ENCODE results near the gene FAAP100.

The FAAP100 gene

GRCh38 chr17:81552244-81553017, at the start of gene FAAP100:
Gene FAAP100 (minus strand): TSS chr17:81552353. CDS start chr17:81552330, 23 bp downstream.
- Histone ChIP-seq H3K4me3 (ENCODE audit: low read depth, low read length) (peak within 1 kb of the TSS; percentile 88), H3K36me3 (replicated peaks) (peaks cover 29% of the 10 kb centered on the region), H3K27ac (peak within 1 kb of the TSS; percentile 51), H3K27me3 (replicated peaks) (no peaks in the 10 kb centered on the region)
- peak; percentile 48 for DNase-seq
- TF ChIP-seq CTCF (IDR thresholded peaks at IDR 0.05; ENCODE audit: low read depth, low read length, missing control alignments): no peak
- in situ Hi-C loops (cut with HindIII; ENCODE audit: low pct_ligation_motif_present, low sequenced_read_pairs): no loop called here

- peaks cover 59% of the 10 kb centered on the region for H3K36me3 ChIP-seq (replicated peaks)
Measured at GRCh38 chr17:81601525-81602120, 49.5 kb upstream of the FAAP100 start.

GRCh38 chr17:81599719-81600486, 47.8 kb upstream of the FAAP100 start:
- in situ Hi-C loops (cut with HindIII; ENCODE audit: low pct_ligation_motif_present, low sequenced_read_pairs): no loop called here
- no peak overlapping the region for H3K4me3 ChIP-seq (ENCODE audit: low read depth, low read length)
- H3K36me3 ChIP-seq (replicated peaks): peaks cover 59% of the 10 kb centered on the region
- peak; percentile 17 for TF ChIP-seq CTCF (IDR thresholded peaks at IDR 0.05; ENCODE audit: low read depth, low read length, missing control alignments)
- DNase-seq: peak; percentile 74
- H3K27me3 ChIP-seq (replicated peaks): no peaks in the 10 kb centered on the region
- H3K27ac ChIP-seq: peak overlapping the region; percentile 84

More at GRCh38 chr17:81601525-81602120, 49.5 kb upstream of the FAAP100 start:
- Histone ChIP-seq H3K4me3 (ENCODE audit: low read depth, low read length) (no peak overlapping the region), H3K27ac (no peak overlapping the region), H3K27me3 (replicated peaks) (no peaks in the 10 kb centered on the region)
- in situ Hi-C loops (cut with HindIII; ENCODE audit: low pct_ligation_motif_present, low sequenced_read_pairs): no loop called here
- peak; percentile 78 for TF ChIP-seq CTCF (IDR thresholded peaks at IDR 0.05; ENCODE audit: low read depth, low read length, missing control alignments)
- DNase-seq: peak; percentile 81

- DNase-seq: no peak
- in situ Hi-C loops (cut with HindIII; ENCODE audit: low pct_ligation_motif_present, low sequenced_read_pairs): no loop called here
- H3K36me3 ChIP-seq (replicated peaks): peaks cover 66% of the 10 kb centered on the region
- no peak for TF ChIP-seq CTCF (IDR thresholded peaks at IDR 0.05; ENCODE audit: low read depth, low read length, missing control alignments)
- no peaks in the 10 kb centered on the region for H3K27me3 ChIP-seq (replicated peaks)
- H3K4me3 ChIP-seq (ENCODE audit: low read depth, low read length): no peak overlapping the region
- no peak overlapping the region for H3K27ac ChIP-seq
Measured at GRCh38 chr17:81593105-81593871, 41.1 kb upstream of the FAAP100 start.

- DNase-seq: no peak
Measured at GRCh38 chr17:81591971-81592370, 39.8 kb upstream of the FAAP100 start.

More at GRCh38 chr17:81591971-81592370, 39.8 kb upstream of the FAAP100 start:
- no peak overlapping the region for H3K27ac ChIP-seq
- H3K4me3 ChIP-seq (ENCODE audit: low read depth, low read length): no peak overlapping the region
- in situ Hi-C loops (cut with HindIII; ENCODE audit: low pct_ligation_motif_present, low sequenced_read_pairs): no loop called here
- no peaks in the 10 kb centered on the region for H3K27me3 ChIP-seq (replicated peaks)
- no peak for TF ChIP-seq CTCF (IDR thresholded peaks at IDR 0.05; ENCODE audit: low read depth, low read length, missing control alignments)
- peaks cover 72% of the 10 kb centered on the region for H3K36me3 ChIP-seq (replicated peaks)

Data from brain microvascular endothelial cell (primary cell).